ENCODE measurements around the gene SRRD.

Gene SRRD

GRCh38 chr22:26453812-26454500 lies 29.7 kb upstream of the SRRD start:
- DNase-seq (ENCODE audit: low read depth) = no peak

GRCh38 chr22:26457661-26458272 lies 25.9 kb upstream of the SRRD start:
- DNase-seq (ENCODE audit: low read depth) = no peak

- DNase-seq (ENCODE audit: low read depth) = no peak
Observed at GRCh38 chr22:26460202-26460601, 23.5 kb upstream of the SRRD start.

GRCh38 chr22:26461188-26461810 lies 22.4 kb upstream of the SRRD start:
- DNase-seq (ENCODE audit: low read depth) = peak; percentile 25

GRCh38 chr22:26462051-26462450 lies 21.6 kb upstream of the SRRD start:
- no peak for DNase-seq (ENCODE audit: low read depth)

GRCh38 chr22:26462641-26463040 lies 21.0 kb upstream of the SRRD start:
- no peak for DNase-seq (ENCODE audit: low read depth)

- DNase-seq (ENCODE audit: low read depth) = peak; percentile 40
Observed at GRCh38 chr22:26463101-26463661, 20.5 kb upstream of the SRRD start.

GRCh38 chr22:26463688-26464087 lies 20.0 kb upstream of the SRRD start:
- no peak for DNase-seq (ENCODE audit: low read depth)

GRCh38 chr22:26464312-26464711 lies 19.4 kb upstream of the SRRD start:
- DNase-seq (ENCODE audit: low read depth) = no peak

GRCh38 chr22:26466196-26466595 lies 17.5 kb upstream of the SRRD start:
- DNase-seq (ENCODE audit: low read depth) = no peak

- no peak for DNase-seq (ENCODE audit: low read depth)
Observed at GRCh38 chr22:26470807-26471206, 12.9 kb upstream of the SRRD start.

- peak; percentile 79 for DNase-seq (ENCODE audit: low read depth)
Observed at GRCh38 chr22:26471522-26471921, 12.2 kb upstream of the SRRD start.

- peak; percentile 54 for DNase-seq (ENCODE audit: low read depth)
Observed at GRCh38 chr22:26474682-26475081, 9.0 kb upstream of the SRRD start.

- DNase-seq (ENCODE audit: low read depth) = peak; percentile 63
Observed at GRCh38 chr22:26476705-26477340, 6.9 kb upstream of the SRRD start.

GRCh38 chr22:26477341-26477731 lies 6.3 kb upstream of the SRRD start:
- DNase-seq (ENCODE audit: low read depth) = peak; percentile 23

- no peak for DNase-seq (ENCODE audit: low read depth)
Observed at GRCh38 chr22:26479043-26479791, 4.5 kb upstream of the SRRD start.

- no peak for DNase-seq (ENCODE audit: low read depth)
Observed at GRCh38 chr22:26479792-26480610, 3.7 kb upstream of the SRRD start.

GRCh38 chr22:26480611-26480932 lies 3.1 kb upstream of the SRRD start:
- no peak for DNase-seq (ENCODE audit: low read depth)

GRCh38 chr22:26481112-26481693 lies 2.5 kb upstream of the SRRD start:
- DNase-seq (ENCODE audit: low read depth) = no peak

- DNase-seq (ENCODE audit: low read depth) = no peak
Observed at GRCh38 chr22:26481694-26482093, 2.0 kb upstream of the SRRD start.

GRCh38 chr22:26482161-26482560 lies 1.5 kb upstream of the SRRD start:
- no peak for DNase-seq (ENCODE audit: low read depth)
